Pancreas (tissue), 10 donors: ENCODE results near the gene KCNC4. TPM values are rescaled to one million over a fixed set of nuclear protein-coding genes. Genes with fewer than 3 reads are reported as not detected.

Source experiments
- ATAC-seq, 4 donors: fragments of 200-7000 bp; cut with Tn5 transposase; one replicate each; pipeline versions ENCODE4 v1.8.0 to v1.9.1; 2020; ENCODE audit warnings: mild to moderate bottlenecking in 4 of 4, moderate library complexity in 4 of 4
- DNase-seq, 6 donors: peaks; one replicate each; pipeline ENCODE4 v3.0.0-alpha.2; 2020
- FAIRE-seq: peaks from 2 replicates; lab custom pipeline; 2012; peaks lifted over from hg19 to GRCh38; lab: Jason Lieb, UNC
- H3K27ac ChIP-seq, 4 donors: fragments of 200-600 bp; sonication (generic); 1 replicate in 3 of 4; 2 replicates in 1 of 4; pipeline versions ENCODE4 v1.5.0 to v1.8.0; 2020
- H3K27me3 ChIP-seq, 4 donors: fragments of 200-600 bp; one replicate each; pipeline ENCODE4 v1.8.0; 2021
- H3K36me3 ChIP-seq, 3 donors: fragments of 200-600 bp; sonication (generic) in 1 of 3; one replicate each; pipeline versions ENCODE4 v1.5.0 to v1.8.0; 2020 to 2021
- H3K4me1 ChIP-seq, 3 donors: fragments of 200-600 bp; one replicate each; pipeline ENCODE4 v1.8.0; 2021
- H3K4me3 ChIP-seq, 4 donors: fragments of 200-600 bp; sonication (generic) in 2 of 4; one replicate each; pipeline versions ENCODE4 v1.5.0 to v1.8.0; 2020 to 2021
- H3K9me3 ChIP-seq, 4 donors: fragments of 200-600 bp; one replicate each; pipeline ENCODE4 v1.8.0; 2021
- CTCF ChIP-seq, 4 donors: fragments of 200-600 bp; sonication (generic) in 3 of 4; IDR thresholded peaks; one replicate each; pipeline versions ENCODE4 v1.5.0 to v1.8.0; 2021; ENCODE audit warnings: antibody characterized with exemption in 4 of 4
- WGBS, 2 donors: extraction: QIAGEN DNeasy Blood & Tissue Kit; methylation state at CpG; one replicate each; pipeline ENCODE4 v1.1.7; 2013; 5-methylcytosine and 5-hydroxymethylcytosine counted together
- intact Hi-C, 3 donors: fragments of 100-400 bp; cut with DNase I; formaldehyde crosslinking; loops; one replicate each; pipeline versions ENCODE4 v1.11.1 to v1.14.2; 2022
- polyA plus RNA-seq, 2 donors: library from polyadenylated mRNA; stranded (reverse); fragments of 200-250 nt; gene quantifications; one replicate each; pipeline ENCODE4 v1.2.3, GENCODE V29; 2013
- total RNA-seq, 6 donors: library from RNA; stranded (reverse); fragmentation: NEBNext Ultra II Directional in 4 of 6; extraction: Animal tissue kit (Norgen Biotek cat#: 25700) in 4 of 6; gene quantifications; one replicate each; pipeline versions ENCODE4 v1.2.1 to v1.2.4, GENCODE V29; 2021 to 2023
- donor health status: healthy with polysubstance abuse.
- donor health status: DM: no; HTN: no; CAD: no; lungs with moderate emphysema.
- donor health status: DM: no; HTN: no; CAD: no.
- donor health status: control.
- donor health status: control.
- donor health status: Bipolar disorder and iron deficiency.
- donor health status: DM: yes; HTN: yes; CAD: no.
- donor health status: DM: no; HTN: no; CAD: no.
- donor health status: DM: no; HTN: no; CAD: no.
- donor health status: DM: yes; HTN: yes; CAD: no.

KCNC4 gene
- total and polyA plus RNA-seq, 8 donors, result 5.4 to 18.6 (median 9.5) TPM

GRCh38 chr1:110190282-110190929 lies 19.7 kb upstream of the KCNC4 start:
- no peak overlapping the region for H3K4me3 ChIP-seq
- ATAC-seq, result peak; percentile 58 to 75 (median 64)
- no peaks in the 10 kb centered on the region for H3K27me3 ChIP-seq
- intact Hi-C loops, result loop anchor here in 1 of 3 donors (10.0 kb wide), 1 partner anchor 124 kb away; no protein-coding TSS in a partner anchor
- H3K27ac ChIP-seq, result no peak overlapping the region
- H3K9me3 ChIP-seq, result no peaks in the 10 kb centered on the region
- DNase-seq, result peak; percentile 40 to 85 (median 68)
- no peaks in the 10 kb centered on the region for H3K36me3 ChIP-seq
- WGBS, 2 donors, result 45 to 47% methylated on average over 8 of the region's 8 CpGs
- no peaks in the 10 kb centered on the region for H3K4me1 ChIP-seq
- no peak for FAIRE-seq
- TF ChIP-seq CTCF (IDR thresholded peaks at IDR 0.05), result no peak

GRCh38 chr1:110192541-110192940 lies 17.6 kb upstream of the KCNC4 start:
- Histone ChIP-seq H3K36me3 (no peaks in the 10 kb centered on the region), H3K4me1 (no peaks in the 10 kb centered on the region), H3K9me3 (no peaks in the 10 kb centered on the region), H3K27me3 (no peaks in the 10 kb centered on the region), H3K27ac (no peak overlapping the region), H3K4me3 (no peak overlapping the region)
- peak in 1 of 6 donors; percentile 45 for DNase-seq
- intact Hi-C loops, result loop anchor here in 1 of 3 donors (10.0 kb wide), 1 partner anchor 122 kb away; no protein-coding TSS in a partner anchor
- no peak for TF ChIP-seq CTCF (IDR thresholded peaks at IDR 0.05)
- no peak for FAIRE-seq
- no peak for ATAC-seq
- 73 to 77% methylated on average over 8 of the region's 8 CpGs for WGBS, 2 donors

GRCh38 chr1:110195196-110195595 lies 14.9 kb upstream of the KCNC4 start:
- no peak for TF ChIP-seq CTCF (IDR thresholded peaks at IDR 0.05)
- Histone ChIP-seq H3K27ac (no peak overlapping the region), H3K9me3 (no peaks in the 10 kb centered on the region), H3K4me1 (no peaks in the 10 kb centered on the region), H3K4me3 (no peak overlapping the region), H3K36me3 (no peaks in the 10 kb centered on the region), H3K27me3 (no peaks in the 10 kb centered on the region)
- WGBS, 2 donors, result 78 to 82% methylated on average over 10 of the region's 10 CpGs
- FAIRE-seq (no peak), DNase-seq (peak in 1 of 6 donors; percentile 34), ATAC-seq (no peak)
- intact Hi-C loops, result loop anchor here in 1 of 3 donors (10.0 kb wide), 1 partner anchor 120 kb away; no protein-coding TSS in a partner anchor

GRCh38 chr1:110196917-110197765 lies 13.0 kb upstream of the KCNC4 start:
- DNase-seq (peak in 3 of 6 donors; percentile 31 to 42 (median 41)), ATAC-seq (peak; percentile 86 to 95 (median 89)), FAIRE-seq (no peak)
- no peaks in the 10 kb centered on the region for H3K9me3 ChIP-seq
- H3K4me1 ChIP-seq, result no peaks in the 10 kb centered on the region
- 54 to 56% methylated on average over 12 of the region's 12 CpGs for WGBS, 2 donors
- H3K27me3 ChIP-seq, result no peaks in the 10 kb centered on the region
- no peaks in the 10 kb centered on the region for H3K36me3 ChIP-seq
- TF ChIP-seq CTCF (IDR thresholded peaks at IDR 0.05), result peak; percentile 80 to 88 (median 83)
- intact Hi-C loops, result loop anchor here in 1 of 3 donors (10.0 kb wide), 1 partner anchor 118 kb away; no protein-coding TSS in a partner anchor
- H3K4me3 ChIP-seq, result no peak overlapping the region
- no peak overlapping the region for H3K27ac ChIP-seq
